ENCODE data around the gene AACS.

GRCh38 chr12:125055591-125055990 is 9.6 kb upstream of the AACS start:
- no peak for TF ChIP-seq CTCF (conservative IDR thresholded peaks at IDR 0.05)
- TF ChIP-seq EZH2 (IDR thresholded peaks at IDR 0.05; ENCODE audit: low read depth) = no peak
